SU-DHL-6 (cell line): ENCODE measurements around the gene VAMP1.

Source experiments
- CTCF ChIP-seq: fragments of 200-600 bp; sonication (generic); IDR thresholded peaks from one replicate; pipeline ENCODE4 v1.5.1; 2017; ENCODE audit warnings: antibody characterized with exemption, mild to moderate bottlenecking, low read length, moderate library complexity; ENCODE audit not compliant: insufficient read depth, poor library complexity, severe bottlenecking
- EZH2phosphoT487 ChIP-seq: fragments of 200-600 bp; sonication (generic), shearing (Covaris generic); conservative IDR thresholded peaks from 2 replicates; pipeline ENCODE4 v1.6.1; 2018; ENCODE audit warnings: mild to moderate bottlenecking, antibody characterized with exemption, low read length, moderate library complexity, mixed read lengths

- TF ChIP-seq CTCF (no peak), EZH2phosphoT487 (no peak)
These were observed 7.3 kb downstream of the VAMP1 start for GRCh38 chr12:6463216-6463615.
